Esophagus squamous epithelium (tissue), 4 donors: ENCODE results near the gene SYT3.

Experiments
- CTCF ChIP-seq, 6 experiments: fragments of 450-650 bp in 4 of 6; fragments of 200-600 bp in 2 of 6; sonication (generic) in 2 of 6; IDR thresholded peaks; one replicate each; pipeline ENCODE4 v1.5.1; 2016 to 2019; ENCODE audit warnings: antibody characterized with exemption in 6 of 6, mild to moderate bottlenecking in 4 of 6, moderate library complexity in 4 of 6
- POLR2A ChIP-seq, 4 donors: fragments of 450-650 bp; IDR thresholded peaks; one replicate each; pipeline ENCODE4 v1.6.1; 2017; ENCODE audit warnings: antibody characterized with exemption in 4 of 4, mild to moderate bottlenecking in 4 of 4, moderate library complexity in 3 of 4

- TF ChIP-seq CTCF (IDR thresholded peaks at IDR 0.05) (no peak), POLR2A (IDR thresholded peaks at IDR 0.05) (no peak)
Measured at GRCh38 chr19:50688766-50689165, 49.1 kb upstream of the SYT3 start.
